MM.1S (cell line): ENCODE data around the gene LYPD5.

Experiments
- EZH2 ChIP-seq: fragments of 300-600 bp; sonication (generic); optimal IDR thresholded peaks from 2 replicates; pipeline ENCODE3; 2017; ENCODE audit warnings: low read depth, mild to moderate bottlenecking, antibody characterized with exemption, low read length, mixed read lengths
- TF ChIP-seq, protein P1 (sequence below): fragments of 300-600 bp; sonication (generic); IDR thresholded peaks from 2 replicates; pipeline ENCODE4 v1.5.1; 2016; ENCODE audit warnings: antibody characterized with exemption, low read length, mixed read lengths

GRCh38 chr19:43778651-43779050 is 23.6 kb downstream of the LYPD5 start:
- TF ChIP-seq, protein P1, sequence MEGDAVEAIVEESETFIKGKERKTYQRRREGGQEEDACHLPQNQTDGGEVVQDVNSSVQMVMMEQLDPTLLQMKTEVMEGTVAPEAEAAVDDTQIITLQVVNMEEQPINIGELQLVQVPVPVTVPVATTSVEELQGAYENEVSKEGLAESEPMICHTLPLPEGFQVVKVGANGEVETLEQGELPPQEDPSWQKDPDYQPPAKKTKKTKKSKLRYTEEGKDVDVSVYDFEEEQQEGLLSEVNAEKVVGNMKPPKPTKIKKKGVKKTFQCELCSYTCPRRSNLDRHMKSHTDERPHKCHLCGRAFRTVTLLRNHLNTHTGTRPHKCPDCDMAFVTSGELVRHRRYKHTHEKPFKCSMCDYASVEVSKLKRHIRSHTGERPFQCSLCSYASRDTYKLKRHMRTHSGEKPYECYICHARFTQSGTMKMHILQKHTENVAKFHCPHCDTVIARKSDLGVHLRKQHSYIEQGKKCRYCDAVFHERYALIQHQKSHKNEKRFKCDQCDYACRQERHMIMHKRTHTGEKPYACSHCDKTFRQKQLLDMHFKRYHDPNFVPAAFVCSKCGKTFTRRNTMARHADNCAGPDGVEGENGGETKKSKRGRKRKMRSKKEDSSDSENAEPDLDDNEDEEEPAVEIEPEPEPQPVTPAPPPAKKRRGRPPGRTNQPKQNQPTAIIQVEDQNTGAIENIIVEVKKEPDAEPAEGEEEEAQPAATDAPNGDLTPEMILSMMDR: no peak
- TF ChIP-seq EZH2: no peak
